ENCODE results near the gene TMEM266.

The TMEM266 gene

GRCh38 chr15:76070921-76071635 is 11.3 kb downstream of the TMEM266 start:
- no peak for DNase-seq

GRCh38 chr15:76071806-76072205 is 12.0 kb downstream of the TMEM266 start:
- no peak for DNase-seq

- no peak for DNase-seq
Measured at GRCh38 chr15:76073554-76073953, 13.8 kb downstream of the TMEM266 start.

- no peak for DNase-seq
Measured at GRCh38 chr15:76075046-76075445, 15.3 kb downstream of the TMEM266 start.

GRCh38 chr15:76078285-76078877 is 18.6 kb downstream of the TMEM266 start:
- DNase-seq, result no peak

- no peak for DNase-seq
Measured at GRCh38 chr15:76084256-76084655, 24.5 kb downstream of the TMEM266 start.

GRCh38 chr15:76098685-76099084 is 38.9 kb downstream of the TMEM266 start:
- no peak for DNase-seq

- no peak for DNase-seq
Measured at GRCh38 chr15:76099388-76099787, 39.6 kb downstream of the TMEM266 start.

- no peak for DNase-seq
Measured at GRCh38 chr15:76100361-76100760, 40.6 kb downstream of the TMEM266 start.

- DNase-seq, result no peak
Measured at GRCh38 chr15:76101655-76102054, 41.9 kb downstream of the TMEM266 start.

- DNase-seq, result no peak
Measured at GRCh38 chr15:76105391-76105790, 45.6 kb downstream of the TMEM266 start.

GRCh38 chr15:76105911-76106310 is 46.1 kb downstream of the TMEM266 start:
- DNase-seq, result no peak

GRCh38 chr15:76107169-76107568 is 47.4 kb downstream of the TMEM266 start:
- no peak for DNase-seq

- DNase-seq, result no peak
Measured at GRCh38 chr15:76108021-76108723, 48.4 kb downstream of the TMEM266 start.

GRCh38 chr15:76109046-76109445 is 49.3 kb downstream of the TMEM266 start:
- no peak for DNase-seq

- no peak for DNase-seq
Measured at GRCh38 chr15:76114561-76114960, 54.8 kb downstream of the TMEM266 start.

GRCh38 chr15:76116138-76116885 is 56.5 kb downstream of the TMEM266 start:
- no peak for DNase-seq

GRCh38 chr15:76117181-76117580 is 57.4 kb downstream of the TMEM266 start:
- no peak for DNase-seq

- DNase-seq, result no peak
Measured at GRCh38 chr15:76118767-76119166, 59.0 kb downstream of the TMEM266 start.

GRCh38 chr15:76123031-76123430 is 63.2 kb downstream of the TMEM266 start:
- DNase-seq, result no peak

- DNase-seq, result no peak
Measured at GRCh38 chr15:76127169-76127568, 67.4 kb downstream of the TMEM266 start.

GRCh38 chr15:76127880-76128279 is 68.1 kb downstream of the TMEM266 start:
- DNase-seq, result no peak

- DNase-seq, result no peak
Measured at GRCh38 chr15:76134537-76134936, 74.8 kb downstream of the TMEM266 start.
